Purkinje cell (primary cell): ENCODE data around the gene FPR2. TPM values are rescaled to one million over a fixed set of nuclear protein-coding genes. Genes with fewer than 3 reads are reported as not detected.

Experiments used
- polyA plus RNA-seq: library from polyadenylated mRNA; unstranded; fragments of >200 nt; fragmentation: Nextera tagmentation; gene quantifications from 2 replicates; pipeline ENCODE4 v1.2.1, GENCODE V29; 2014

Gene FPR2, protein sequence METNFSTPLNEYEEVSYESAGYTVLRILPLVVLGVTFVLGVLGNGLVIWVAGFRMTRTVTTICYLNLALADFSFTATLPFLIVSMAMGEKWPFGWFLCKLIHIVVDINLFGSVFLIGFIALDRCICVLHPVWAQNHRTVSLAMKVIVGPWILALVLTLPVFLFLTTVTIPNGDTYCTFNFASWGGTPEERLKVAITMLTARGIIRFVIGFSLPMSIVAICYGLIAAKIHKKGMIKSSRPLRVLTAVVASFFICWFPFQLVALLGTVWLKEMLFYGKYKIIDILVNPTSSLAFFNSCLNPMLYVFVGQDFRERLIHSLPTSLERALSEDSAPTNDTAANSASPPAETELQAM
- polyA plus RNA-seq: not detected in 2 replicates

DNA sequence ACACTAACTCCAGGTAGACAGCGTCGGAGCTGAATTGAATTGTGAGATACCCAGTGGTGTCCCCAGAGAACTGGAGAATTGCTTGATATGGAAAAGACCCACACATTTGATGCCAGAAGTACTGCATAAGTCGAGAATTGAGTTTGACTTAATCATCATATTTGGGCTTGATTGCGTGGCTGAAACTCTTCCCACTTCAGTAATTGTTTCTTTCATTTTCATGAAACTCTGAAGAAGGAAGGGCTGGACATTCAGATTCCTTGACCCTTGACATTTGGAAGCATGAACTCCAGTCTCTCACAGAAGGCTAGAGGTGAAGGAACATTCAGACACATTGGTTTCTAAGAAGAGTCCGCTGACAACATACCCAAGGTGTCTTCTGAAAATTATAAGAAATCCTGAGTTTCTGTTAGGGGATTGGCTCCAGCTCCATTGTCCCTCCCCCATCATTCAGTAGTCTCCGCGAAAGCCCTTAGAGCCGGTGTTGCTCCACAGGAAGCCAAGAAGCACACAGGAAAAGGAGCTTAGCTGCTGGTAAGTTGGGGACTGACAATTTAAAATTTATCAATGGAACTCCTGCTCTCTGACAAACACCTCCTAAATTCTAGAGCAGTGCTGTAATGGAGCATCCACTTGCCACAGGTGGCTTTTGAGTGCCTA lies at the start of gene FPR2:
TSS of gene FPR2 (plus strand) at position 484 of the 660 bp plus-strand sequence. CDS start 7,479 bp downstream, outside the sequence.

DNA sequence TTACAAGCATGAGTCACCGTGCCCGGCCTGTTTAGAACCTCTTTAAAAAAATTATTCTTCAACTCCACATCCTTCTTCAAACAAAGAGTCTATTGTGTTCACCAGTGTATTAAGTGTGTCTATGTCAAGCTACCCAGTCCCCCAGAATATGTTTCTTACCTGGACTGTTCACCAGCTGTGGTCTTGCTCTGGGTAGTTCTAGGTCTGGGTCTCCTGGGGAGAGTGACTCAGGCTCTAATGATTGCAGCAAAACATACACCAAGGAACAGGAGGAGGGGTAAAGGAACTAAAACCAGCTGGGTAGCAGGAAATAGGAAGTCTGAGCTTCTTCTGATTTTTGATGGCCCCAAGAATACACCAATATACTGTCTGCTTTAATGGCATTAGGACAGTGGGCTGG lies 9.3 kb upstream of the FPR2 start, which contains the start of gene FPR1:
TSS of gene FPR1 (minus strand) at position 224 of the 400 bp plus-strand sequence. CDS start 4,884 bp downstream, outside the sequence.

DNA sequence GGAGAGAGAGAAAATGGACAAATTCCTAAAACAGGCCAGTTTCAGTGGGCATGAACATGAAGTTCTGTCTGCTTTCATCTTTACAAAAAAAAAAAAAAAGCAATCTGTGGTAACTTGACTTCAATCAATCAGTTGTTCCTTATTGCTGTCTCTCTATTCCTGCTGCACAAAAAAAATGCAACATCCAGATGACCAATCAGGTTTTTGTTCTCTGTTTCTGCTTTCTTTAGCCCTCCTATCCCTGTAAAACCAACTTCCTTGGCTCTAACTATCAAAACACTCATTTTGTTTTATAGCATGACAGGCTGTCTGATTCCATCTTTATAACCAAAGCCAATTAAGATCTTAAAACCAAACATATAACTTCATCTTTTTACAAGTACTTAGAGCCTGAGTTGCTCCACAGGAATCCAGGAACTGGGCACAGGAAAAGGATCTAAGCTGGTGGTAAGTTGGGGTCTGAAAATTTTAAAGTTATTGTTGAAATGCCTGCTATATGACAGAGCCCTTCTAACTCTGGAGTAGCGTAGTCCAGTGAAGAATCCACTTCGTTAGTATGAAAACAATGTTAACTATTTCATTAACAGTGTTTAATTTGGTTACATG lies 34.0 kb downstream of the FPR2 start, which contains the start of gene FPR3:
TSS of gene FPR3 (plus strand) at position 273 of the 606 bp plus-strand sequence. CDS start 28,592 bp downstream, outside the sequence.

Other genes with a start within 250 kb of the FPR2 start
- not detected in 2 replicates for gene SIGLEC6, start 229.5 kb upstream of the FPR2 start, polyA plus RNA-seq
- gene ZNF175, start 189.9 kb upstream of the FPR2 start, polyA plus RNA-seq: 1.7 and 3.9 TPM in 2 replicates
- gene SIGLEC5, start 130.8 kb upstream of the FPR2 start, polyA plus RNA-seq: not detected in 2 replicates
- gene SIGLEC14, start 114.4 kb upstream of the FPR2 start, polyA plus RNA-seq: not detected in 2 replicates
- 2.6 and 5.4 TPM in 2 replicates for gene SPACA6, start 67.8 kb upstream of the FPR2 start, polyA plus RNA-seq
- 0.56 TPM in 1 of 2 replicates, not detected in the other for gene HAS1, start 37.2 kb upstream of the FPR2 start, polyA plus RNA-seq
- not detected in 2 replicates for gene FPR1, start 9.3 kb upstream of the FPR2 start, polyA plus RNA-seq
- not detected in 2 replicates for gene FPR3, start 34.0 kb downstream of the FPR2 start, polyA plus RNA-seq
- 17.7 and 35.9 TPM in 2 replicates for gene ZNF577, start 126.8 kb downstream of the FPR2 start, polyA plus RNA-seq
- 5.5 and 5.6 TPM in 2 replicates for gene ZNF649, start 143.8 kb downstream of the FPR2 start, polyA plus RNA-seq
- gene ZNF613, start 166.3 kb downstream of the FPR2 start, polyA plus RNA-seq: 5.2 and 6.9 TPM in 2 replicates
- 3.0 and 21.1 TPM in 2 replicates for gene ZNF350, start 225.7 kb downstream of the FPR2 start, polyA plus RNA-seq
- 7.7 and 9.0 TPM in 2 replicates for gene ZNF615, start 247.0 kb downstream of the FPR2 start, polyA plus RNA-seq